HG03108 (cell line): ENCODE results near the gene SELENOT.
A peak's percentile ranks its signal among the peaks of the same experiment; 100 is the strongest.
"Not testable (repeated sequence)": the region's sequence is repeated elsewhere in the genome, so short reads cannot be mapped to it uniquely, and the experiment has no call there.

ENCODE experiments used
- ATAC-seq: cut with Tn5 transposase; IDR thresholded peaks from one replicate; pipeline ENCODE4 v1.9.1; 2021; ENCODE audit warnings: moderate library complexity; ENCODE audit not compliant: unreplicated experiment

SELENOT gene

DNA sequence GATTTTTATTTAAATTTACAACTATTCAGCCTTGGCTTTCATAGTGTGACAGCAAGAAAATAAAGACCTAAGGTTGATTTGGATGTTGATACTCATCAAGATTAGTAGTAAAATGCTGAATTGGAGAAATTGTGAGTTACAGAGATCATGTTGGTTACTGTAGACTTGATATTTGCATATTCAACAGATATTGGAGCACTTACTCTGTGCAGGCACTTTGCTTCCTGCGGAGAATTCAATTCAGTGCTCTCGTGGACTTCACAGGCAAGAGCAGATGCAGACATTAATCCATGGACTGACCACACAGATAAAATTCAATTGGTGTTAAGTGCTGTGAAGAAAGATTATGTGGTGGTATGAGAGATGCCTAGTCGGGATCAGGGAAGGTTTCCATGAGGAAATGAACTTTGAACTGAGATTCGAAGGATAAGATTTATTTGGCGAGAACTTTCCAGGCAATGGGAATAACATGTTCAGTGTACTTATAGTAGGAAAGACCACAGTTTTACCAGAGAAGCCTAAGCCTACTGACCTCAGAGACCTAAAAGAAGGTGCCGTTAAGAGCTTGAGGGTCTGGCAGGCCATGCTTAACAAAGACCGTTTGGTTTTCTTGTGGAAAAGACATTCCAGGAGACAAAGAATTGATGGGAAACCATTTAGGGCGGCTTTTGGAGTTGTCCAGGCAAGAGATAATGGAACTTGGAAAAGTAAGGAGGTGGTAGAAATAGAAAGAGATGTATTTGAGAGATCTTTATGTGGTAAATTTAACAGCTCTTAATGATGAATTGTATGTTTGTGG is 4.3 kb downstream of the SELENOT start:
- ATAC-seq: no peak

DNA sequence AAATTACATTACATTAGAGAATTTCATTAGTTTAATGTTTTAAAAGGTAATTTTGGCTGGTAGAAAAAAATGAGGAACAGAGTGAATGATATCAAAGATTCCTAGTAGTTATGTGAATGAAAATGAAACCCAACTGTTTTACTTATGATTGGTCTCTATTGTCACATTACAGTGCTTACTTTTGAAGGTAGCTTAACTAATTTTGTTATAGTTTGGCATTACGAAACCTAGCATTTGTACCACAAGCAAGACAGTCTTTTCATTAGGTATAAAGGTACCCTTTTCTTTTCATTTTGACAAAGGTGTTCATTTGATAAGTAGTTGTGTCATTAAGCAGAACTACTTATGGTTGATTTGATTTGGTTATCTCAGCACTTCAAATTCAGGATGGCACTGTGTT is 6.9 kb downstream of the SELENOT start:
- no peak for ATAC-seq

DNA sequence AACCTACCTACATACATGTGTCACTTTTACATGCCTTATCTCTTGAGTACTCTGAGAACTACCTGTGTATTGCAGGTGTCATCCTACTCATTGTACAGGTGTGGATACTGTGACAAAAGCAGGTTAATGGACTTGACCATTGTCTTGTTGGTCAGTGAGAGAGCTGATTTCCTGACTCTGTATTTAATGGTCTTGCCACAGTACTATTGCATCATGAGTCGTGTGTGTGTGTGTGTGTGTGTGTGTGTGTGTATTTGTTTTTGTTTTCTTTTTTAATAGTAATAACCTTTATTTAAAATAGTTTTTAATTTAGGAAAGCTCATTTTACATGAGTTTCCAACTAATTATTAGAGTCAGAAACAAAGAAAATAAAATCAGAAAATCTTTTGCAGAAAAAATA is 7.7 kb downstream of the SELENOT start:
- no peak for ATAC-seq

DNA sequence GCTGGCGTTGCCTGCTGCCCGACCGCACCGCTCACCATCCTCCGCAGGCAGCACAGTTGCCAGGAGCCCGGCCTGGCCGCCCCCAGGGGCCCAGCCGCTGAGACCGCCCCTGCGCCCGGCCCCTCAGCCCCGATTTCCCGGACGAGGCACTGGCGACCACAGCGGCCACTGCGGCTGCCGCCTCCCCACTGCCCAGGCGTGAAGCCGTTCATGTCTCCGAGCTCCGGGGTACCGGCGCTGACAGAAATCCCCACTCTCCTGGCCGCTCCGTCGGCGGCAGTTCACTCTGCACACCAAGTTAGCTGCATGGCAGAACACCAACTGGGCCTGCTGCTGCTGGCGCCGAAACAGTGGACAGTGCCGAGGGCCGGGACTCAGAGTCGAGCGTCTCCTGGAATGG is 8.5 kb downstream of the SELENOT start:
- ATAC-seq: no peak

DNA sequence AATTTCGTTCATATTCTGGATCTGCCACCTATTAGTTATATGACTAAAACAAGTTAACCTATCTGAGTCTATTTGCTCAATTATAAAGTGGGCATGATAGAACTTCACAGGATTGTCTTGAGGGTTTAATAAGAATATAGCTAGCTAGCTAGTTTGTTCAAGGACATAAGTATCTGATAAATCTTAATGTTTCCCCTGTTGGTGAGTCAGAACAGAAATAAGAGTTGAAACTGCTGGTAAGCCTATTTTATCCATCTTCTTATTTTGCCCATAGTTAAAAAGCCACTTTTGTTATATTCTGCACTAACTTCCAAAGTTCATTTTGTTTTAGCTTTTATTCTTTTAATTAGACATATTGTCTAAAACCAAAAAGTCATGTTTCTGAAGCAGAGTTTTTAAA is 9.4 kb downstream of the SELENOT start:
- no peak for ATAC-seq

DNA sequence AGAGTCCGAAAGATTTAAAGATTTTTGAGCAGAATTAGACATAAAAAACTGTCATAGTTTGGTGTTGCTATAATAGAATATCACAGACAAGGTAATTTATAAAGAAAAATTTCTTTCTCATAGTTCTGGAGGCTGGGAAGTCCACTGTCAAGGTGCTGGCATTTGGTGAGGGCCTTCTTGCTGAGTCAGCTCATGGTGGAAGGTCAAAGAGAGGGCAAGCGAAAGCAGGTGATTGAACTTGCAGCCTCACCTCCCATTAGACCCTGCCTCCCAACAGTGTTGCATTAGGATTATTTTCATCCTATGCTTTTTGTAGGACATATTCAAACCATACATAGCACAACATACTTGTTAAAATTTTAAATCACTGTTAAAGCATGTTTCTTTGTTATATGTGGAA is 9.9 kb downstream of the SELENOT start:
- no peak for ATAC-seq

DNA sequence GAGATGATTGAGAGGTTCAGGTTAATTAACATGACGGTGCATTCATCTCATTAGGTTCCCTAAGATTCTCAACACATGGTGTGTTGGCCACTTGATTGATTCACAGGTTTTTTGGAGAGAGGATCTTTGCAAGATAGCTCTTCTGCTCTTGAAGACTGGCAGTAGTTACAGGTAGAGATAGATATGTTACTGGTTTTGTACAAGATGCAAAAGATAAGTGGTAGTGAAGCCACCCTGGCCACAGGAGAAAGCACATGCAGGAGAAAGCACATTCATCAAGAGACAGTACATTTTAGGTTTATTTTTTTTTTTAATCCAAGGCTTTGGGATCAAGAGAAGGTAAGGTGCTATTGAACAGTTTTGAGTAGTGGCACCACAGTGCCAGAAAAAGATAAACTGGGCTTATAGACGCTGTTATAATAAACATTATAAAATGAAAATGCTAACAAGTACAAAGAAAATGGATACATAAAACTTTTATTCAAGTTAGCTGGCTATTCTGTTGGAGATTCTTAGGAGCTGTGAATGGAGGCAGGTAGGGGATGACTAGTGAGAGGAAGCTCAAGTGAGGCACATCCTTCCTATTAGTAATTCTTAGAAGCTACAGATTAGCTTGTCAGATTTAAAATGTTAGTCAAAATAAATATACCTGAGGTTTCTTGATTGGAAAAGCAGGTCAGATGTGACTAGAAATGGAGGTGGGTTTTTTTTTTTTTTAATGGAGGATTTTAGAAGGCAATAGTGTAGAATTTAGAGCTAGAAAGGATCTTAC is 10.8 kb downstream of the SELENOT start:
- no peak for ATAC-seq

DNA sequence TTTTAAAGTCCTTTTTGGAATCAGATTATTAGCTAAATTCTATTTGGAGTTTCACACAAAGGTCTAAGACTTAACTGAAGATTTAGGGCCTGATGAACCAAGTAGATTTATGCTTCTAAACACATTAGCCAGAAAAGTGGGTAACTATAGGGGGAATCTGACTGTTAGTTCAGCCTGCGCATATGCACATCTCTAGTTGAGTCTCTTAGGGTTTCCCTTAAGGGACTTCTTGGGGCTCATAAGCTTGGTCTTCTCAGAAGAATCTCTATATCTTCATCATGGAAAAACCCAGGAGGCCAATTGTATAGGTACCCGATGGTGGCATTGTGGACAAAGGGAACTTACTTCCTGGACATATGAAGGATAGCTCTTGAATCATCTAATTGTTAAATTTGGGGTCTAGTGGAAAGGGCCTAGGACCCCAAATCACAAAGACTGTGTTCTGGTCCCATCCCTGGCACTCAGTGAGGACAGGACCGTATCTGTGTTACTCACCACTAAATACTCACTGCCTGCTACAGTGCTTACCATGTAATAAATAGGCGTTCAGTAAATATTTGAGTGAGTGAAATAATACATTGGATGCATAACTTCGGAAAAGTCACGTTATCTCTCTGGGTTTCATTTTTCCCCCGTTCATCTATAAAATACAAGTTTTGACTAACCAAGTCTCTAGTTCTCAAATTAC is 17.0 kb downstream of the SELENOT start:
- no peak for ATAC-seq

DNA sequence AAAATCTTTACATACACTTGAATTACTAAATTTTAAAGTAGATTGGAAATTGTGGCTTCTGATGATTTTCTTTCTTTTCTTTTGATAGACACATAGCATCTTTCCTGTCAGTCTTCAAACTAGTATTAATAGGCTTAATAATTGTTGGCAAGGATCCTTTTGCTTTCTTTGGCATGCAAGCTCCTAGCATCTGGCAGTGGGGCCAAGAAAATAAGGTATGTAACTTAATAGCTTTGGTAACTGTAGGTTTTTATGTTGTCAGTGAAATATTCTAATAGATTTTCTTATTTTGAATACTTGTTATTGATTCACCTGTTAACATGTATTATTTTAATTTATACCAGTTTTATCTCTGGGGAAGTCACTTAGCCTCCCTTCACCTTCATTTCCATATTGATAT is 19.8 kb downstream of the SELENOT start:
- not testable (repeated sequence) for ATAC-seq

DNA sequence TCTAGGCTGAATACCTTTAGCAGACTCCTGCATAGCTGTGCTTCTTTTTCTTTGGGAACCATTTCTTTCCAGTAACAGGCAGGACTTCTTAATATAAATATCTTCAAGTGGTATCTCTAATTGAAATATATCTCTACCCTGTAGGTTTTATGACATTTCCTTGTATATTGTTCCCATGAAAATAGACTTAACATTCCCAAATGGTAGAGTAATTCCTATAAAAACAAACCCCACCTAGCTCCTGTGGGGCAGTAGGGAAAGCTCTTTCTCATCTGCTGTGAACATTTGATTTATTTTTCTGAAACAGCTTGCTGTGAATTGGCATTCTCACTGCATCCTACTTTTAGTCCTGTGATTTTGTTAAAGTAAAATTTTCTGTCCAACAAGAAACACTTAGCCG is 20.8 kb downstream of the SELENOT start:
- no peak for ATAC-seq

DNA sequence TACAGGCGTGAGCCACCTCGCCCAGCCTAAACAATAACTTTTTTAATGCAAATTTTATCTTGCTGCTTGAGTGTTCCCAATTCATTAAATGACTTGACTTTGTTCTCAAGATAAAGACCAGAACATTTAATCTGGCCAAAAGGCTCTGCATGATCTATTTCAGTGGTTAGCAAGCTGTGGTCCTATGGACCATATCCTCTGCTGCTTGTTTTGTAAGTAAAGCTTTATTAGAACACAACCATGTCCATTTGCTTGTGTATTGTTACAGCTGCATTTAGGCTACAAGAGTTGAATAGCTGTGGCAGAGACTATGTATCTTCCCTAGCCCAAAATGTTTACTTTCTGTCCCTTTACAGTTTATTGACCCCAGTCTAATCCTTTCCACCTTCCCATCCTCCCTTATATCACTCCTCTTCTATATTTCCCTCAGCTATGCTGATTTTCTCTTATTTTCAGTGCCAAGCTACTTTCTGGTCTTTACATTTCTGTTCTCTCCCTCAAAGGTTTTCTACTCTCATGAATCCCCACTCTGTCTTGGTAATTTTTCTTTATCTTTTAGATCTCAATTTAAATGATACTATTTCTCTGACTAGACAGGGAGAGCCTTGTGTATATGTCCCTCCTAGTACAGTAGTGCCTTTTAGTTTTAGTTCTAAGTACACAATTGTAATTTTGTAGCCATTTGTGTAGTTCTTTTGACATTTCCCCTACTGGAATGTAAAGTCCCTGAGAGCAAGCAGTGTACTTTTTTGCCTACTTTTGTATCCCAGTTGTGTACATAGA is 23.2 kb downstream of the SELENOT start:
- no peak for ATAC-seq

DNA sequence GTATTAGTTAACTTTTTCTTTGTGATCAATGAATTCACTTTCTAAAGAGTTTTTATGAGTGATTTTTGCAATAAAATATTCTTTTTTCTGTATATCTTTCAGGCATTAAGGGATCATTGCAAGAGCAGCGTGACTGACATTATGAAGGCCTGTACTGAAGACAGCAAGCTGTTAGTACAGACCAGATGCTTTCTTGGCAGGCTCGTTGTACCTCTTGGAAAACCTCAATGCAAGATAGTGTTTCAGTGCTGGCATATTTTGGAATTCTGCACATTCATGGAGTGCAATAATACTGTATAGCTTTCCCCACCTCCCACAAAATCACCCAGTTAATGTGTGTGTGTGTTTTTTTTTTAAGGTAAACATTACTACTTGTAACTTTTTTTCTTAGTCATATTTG is 24.4 kb downstream of the SELENOT start:
- no peak for ATAC-seq

DNA sequence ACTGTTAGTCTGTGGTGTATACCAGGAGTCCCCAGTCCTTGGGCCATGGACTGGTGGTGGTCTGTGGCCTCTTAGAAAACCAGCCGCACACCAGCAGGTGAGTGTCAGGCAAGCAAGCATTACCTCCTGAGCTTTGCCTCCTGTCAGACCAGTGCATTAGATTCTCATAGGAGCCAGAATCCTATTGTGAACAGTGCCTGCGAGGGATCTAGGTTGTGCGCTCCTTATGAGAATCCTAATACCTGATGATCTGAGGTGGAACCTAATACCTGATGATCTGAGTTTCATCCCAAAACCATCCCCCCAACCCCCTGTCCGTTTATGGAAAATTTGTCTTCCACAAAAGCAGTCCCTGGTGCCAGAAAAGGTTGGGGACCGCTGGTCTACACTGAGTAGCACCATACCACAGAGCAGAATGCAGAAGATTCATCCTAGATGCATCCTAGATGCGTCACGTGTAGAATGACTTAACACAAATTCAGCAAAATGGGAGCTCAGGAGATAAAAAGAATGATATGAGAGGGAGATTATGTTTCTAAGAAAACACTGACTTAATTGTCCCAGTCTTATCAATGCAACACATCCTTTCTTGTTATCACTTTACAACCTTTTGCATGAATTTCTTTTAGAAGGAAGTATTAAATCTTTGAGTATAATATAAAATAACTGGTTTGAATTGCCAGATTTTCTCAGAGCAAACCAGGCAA is 28.5 kb downstream of the SELENOT start:
- ATAC-seq: no peak

DNA sequence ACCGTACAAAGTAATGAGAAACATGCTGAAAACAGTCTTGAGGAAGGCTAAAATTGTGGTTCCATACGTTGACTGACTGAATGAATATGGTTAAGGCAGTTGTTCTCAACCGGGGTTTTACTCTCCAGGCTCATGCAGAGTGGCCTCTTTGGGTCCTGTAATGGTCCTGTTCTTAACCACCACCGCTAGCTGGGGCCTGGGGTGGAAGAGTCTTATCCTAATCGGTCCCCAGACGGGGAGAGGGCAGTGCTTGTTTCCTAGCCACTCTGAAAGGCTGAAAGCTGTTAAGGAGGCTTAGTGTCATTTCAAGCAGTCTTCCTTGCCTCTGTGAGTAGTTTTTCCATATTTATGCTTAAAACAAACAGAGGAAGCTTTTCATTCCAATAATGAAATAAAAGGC is 32.0 kb downstream of the SELENOT start:
- no peak for ATAC-seq

DNA sequence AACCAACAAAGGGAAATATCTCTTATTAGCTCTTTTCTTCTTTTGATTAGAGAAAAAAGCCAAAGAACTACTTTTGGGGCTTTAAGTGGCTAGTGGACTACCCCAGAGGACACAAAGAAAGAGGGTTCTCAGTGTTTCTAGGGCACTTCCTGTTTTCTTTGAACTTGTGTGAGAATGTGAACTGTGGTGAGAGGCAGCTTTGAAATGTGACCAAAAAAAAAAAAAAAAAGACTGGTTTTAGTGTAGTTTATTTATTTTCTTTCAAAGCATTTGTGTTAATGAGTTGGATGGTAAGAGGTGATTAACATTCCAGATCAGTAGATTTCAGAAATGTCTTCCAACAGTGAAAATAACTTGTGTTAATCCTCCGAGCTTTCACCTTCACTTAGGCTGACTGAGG is 32.4 kb downstream of the SELENOT start:
- ATAC-seq: peak; percentile 76

DNA sequence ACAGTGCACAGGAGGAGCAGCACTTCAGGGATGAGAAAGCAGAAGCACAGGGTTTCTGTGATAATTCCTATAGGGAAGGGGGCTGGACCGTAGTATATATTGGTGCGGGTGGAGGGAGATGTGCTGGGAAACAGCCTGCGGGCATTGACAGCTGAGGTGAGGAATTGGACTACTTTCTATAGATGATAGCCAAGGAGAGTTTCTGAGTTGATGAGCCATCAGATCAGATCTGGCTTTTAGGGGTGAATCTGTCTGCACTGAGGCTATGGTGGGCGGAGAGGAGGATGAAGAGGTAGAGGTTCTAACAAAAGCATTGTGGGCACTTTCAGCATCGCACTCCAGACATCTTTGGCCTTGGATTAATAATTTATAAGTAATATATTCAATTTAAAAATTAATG is 33.1 kb downstream of the SELENOT start:
- no peak for ATAC-seq

DNA sequence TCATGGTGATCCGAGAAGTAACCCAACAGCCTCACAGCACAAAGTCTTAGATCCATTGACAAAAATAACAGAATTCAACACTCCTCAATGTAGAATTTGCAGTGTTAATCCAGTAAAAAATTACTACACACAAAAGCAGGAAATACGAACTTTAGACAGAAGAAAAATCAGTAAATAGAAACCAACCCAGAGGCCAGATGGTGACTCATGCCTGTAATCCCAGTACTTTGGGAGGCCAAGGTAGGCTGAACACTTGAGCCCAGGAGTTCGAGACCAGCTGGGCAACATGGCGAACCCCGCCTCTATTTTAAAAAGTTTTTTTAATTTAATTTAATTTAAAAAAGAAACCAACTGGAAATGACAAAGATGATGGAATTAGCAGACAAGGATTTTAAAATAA is 36.1 kb downstream of the SELENOT start:
- ATAC-seq: no peak

DNA sequence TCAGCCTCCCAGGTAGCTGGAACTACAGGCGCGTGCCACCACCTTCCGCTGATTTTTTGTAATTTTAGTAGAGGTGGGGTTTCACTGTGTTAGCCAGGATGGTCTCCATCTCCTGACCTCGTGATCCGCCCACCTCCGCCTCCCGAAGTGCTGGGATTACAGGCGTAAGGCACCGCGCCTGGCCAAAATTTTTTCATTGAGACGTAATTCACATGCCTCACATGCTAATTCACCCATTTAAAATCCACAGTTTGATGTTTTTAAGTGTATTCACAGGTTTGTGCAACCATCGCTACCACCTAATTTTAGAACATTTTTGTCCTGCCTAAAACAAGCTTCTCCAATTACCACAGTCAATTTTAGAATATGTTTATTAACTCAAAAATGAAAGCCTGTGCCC is 37.1 kb downstream of the SELENOT start:
- ATAC-seq: no peak

DNA sequence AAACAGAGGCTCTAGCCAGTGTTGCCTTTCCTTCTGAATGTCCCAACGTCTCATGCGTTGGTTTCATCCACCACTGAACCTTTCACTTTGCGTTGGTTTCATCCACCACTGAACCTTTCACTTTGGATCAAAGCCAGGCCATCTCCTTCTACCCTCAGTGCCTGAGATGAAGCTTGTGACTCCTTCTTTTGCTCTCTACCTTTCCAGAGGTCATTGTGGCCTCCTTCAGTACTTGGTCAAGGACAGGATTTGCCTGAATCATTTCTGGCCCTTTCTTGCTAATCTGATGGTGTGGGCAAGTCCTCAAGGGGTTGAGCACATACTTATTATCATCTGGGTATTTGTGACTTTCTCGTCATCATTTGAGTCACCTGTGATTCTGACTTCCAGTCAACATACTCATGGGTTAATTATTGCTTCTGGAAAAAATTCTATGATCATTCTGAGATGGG is 50.0 kb downstream of the SELENOT start:
- peak; percentile 73 for ATAC-seq

DNA sequence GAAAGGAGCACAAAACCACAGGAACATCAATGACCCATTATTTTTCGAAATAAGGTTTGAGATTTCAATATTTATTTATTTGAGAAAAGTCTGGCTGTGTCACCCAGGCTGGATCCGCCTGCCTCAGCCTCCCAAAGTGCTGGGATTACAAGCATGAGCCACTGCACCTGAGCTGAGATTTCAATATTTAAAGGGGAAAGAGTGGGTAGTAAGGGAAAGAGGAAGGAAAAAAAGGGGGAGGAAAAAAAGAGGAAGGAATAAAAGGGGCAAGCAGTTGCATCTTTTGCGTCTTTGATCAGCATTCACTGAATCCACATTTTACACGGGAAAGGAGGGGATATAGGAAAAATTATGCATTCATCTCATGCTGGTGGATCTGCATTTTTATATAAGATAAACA is 53.2 kb downstream of the SELENOT start:
- ATAC-seq: no peak
